Stimulated activated CD8-positive, alpha-beta memory T cell treated with anti-CD3 and anti-CD28 coated beads, Interleukin-4, amount 100 ng/mL, for 1 hour (primary cell): ENCODE data around the gene PLXNB3.

Experiments
- DNase-seq, 2 donors: peaks; one replicate each; pipeline ENCODE4 v3.0.0-alpha.2; 2020; ENCODE audit warnings: low read depth in 2 of 2, low spot score in 1 of 2

PLXNB3 gene

DNA sequence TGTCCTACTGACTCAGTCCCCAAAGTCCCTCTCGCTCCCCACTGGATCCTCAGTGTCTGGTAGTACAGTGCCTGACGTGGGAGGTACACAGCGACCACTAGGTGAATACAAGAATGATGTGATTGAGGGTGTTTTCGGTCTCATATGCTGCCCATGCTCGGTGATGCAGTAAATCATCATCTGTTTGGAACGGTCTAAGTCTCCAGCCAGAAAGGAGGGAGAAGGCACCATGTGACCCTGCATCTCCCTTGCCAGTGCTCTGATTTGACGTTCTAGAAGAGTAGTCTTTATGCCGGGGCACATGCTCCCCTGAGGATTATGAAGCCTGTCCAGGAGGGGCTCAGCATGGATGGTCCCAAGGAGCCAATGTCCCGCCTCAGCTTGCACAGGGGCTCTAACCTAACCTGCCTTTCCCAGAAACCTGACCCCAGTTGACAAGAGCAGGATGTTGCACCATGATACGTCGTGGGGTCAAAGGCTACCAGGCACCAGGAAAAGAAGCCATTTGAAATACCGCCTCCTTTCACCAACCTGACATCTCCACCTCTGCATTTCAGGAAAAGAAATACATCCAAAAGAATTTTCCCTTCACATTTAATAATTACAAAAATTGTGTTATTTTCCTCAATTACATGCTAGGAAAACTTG lies 13.8 kb upstream of the PLXNB3 start:
- DNase-seq = no peak

DNA sequence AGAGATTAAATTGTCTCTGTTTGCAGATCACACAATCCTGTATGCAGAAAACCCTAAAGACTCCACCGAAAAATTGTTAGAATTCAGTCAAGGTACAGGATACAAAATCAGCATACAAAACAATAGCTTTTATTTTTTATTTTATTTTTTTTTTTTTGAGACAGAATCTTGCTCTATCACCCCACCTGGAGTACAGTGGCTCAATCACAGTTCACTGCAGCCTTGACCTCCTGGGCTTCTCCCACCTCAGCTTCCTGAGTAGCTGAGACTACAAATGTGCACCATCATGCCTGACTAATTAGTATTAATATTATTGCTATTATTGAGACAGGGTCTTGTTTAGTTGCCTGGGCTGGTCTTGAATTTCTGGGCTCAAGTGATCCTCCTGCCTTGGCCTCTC lies 8.9 kb upstream of the PLXNB3 start:
- no peak for DNase-seq

DNA sequence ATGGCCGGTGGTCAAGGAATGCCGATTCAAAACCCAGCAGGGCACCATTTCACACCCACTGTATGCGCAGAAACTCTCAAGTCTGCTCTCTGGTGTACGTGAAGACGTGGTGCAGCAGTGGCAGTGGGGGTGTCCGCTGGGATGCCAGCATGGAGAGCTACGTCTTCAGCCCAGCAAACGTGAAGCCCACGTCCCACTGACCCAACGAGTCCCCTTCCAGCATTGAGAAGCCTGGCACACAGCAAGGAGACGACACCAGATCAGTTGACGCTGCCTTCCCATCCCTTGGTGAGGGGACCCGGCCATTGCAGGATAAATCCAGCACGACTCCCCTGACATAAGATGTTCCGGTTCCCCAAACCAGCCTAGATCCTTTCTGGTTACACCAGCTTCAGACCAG lies 2.2 kb upstream of the PLXNB3 start:
- DNase-seq = no peak

DNA sequence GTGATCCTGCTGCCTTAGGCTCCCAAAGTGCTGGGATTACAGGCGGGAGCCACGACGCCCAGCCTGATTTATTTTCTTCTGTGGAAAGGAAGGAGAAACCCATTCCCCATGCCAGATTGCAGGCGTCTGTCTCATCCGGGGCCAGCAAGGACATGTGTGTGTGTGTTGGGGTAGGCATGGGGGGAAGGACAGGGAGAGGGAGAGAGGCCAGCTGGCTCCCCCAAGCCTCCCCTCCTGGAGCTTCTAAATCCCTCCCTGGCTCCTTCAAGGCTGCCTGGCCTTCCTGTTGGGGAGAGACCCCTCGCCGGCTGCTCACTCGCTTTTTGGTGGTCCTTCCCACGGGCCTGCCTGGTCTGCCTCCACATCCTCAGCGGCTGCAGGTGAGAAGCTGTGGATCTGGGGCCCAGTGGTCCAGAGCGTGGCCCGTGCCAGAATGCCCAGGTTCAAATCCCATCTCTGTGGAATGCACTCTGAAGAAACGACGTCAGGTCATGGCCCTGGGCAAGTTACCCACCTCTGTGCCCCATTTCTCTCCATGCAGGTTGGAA lies 1.3 kb upstream of the PLXNB3 start:
- DNase-seq = no peak

DNA sequence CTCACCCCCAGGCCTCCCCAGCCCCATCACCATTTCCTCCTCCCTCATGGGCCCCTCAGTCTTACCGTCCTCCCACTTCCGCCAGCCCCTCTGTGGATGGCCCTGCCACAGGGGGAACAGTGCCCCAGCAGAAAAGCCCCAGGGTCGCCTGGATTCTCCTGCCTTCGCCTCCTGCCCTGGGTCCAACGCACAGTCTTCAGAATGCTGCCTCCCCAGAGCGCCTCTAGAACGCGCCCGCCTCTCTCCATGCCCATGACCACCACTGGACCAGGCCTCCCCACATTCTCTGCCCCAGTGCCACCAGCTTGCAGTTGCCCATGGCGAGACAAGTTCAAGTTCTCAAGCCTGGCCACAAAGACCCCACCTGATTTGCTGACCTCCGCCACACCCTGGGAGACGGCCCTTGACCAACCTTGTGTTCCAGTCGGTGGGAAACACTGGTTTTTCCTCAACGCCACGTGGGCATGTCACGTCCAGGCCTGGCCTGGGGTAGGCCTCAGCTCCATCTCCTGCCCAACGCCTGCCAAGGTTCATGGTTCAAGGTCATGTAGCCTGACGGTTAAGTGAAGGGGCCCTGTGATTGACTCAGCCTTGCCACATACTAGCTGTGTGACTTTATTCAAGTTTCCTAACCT lies 634 bp upstream of the PLXNB3 start:
- no peak for DNase-seq

DNA sequence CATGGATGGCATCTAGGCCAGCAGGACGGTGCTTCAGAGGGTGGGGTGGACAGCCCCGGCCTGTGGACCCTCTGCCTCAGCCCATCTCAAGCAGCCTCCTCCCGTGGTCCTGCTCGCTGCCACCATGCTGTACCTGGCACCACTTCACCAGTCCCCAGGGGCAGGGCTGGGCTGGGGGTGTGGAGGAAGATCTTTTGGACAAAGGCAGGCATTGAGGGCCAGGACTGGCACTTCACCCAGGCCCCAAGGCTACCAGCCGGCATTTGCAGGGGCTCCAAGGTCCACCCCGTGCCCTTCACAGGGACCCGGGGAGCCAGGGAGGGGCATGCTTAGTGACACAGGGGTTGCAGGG lies 713 bp downstream of the PLXNB3 start:
- DNase-seq = no peak

DNA sequence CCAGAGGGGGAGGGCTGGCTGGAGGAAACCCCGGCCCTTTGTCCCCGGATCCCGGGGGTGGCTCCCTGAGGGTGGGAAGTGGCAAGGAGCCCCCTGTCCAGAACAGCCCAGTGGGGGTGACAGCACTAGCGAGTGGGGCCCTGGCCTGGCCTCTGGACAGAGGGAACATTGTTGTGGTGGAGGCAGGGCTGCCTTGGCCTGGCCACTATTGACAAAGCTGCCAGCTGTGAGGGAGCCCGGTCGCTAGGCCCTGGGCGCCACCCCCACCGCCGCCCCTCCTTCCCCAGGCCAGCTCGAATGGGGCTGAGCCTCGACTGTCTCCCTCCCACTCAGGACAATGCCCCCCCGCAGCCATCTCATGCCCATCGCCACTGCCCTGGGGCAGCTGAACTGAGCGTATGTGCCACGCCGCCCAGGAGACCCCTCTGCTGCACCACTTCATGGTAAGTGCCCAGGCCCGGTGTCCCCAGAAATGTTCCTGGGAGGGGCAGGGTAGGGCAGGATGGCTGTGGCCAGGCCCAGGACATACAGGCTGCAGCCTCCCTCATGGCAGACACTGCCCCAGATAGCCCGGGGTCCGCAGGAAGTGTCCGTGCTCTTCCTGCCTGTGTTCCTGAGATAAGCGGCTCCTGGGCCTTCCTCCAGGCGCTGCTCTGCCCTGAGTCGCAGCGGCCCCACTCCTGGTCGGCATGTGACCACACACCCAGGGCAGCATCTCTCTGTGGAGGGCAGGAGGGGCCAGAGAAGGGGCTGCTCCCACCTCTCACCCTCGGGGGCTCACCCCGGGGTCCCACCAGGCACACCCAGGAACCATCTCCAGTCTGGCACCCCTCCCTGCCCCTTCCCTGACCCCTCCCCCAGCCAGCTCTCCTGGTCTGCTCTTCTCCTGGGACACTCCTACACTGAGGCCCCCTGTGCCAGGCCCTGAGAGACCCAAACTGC lies 1.4 kb downstream of the PLXNB3 start:
- no peak for DNase-seq

DNA sequence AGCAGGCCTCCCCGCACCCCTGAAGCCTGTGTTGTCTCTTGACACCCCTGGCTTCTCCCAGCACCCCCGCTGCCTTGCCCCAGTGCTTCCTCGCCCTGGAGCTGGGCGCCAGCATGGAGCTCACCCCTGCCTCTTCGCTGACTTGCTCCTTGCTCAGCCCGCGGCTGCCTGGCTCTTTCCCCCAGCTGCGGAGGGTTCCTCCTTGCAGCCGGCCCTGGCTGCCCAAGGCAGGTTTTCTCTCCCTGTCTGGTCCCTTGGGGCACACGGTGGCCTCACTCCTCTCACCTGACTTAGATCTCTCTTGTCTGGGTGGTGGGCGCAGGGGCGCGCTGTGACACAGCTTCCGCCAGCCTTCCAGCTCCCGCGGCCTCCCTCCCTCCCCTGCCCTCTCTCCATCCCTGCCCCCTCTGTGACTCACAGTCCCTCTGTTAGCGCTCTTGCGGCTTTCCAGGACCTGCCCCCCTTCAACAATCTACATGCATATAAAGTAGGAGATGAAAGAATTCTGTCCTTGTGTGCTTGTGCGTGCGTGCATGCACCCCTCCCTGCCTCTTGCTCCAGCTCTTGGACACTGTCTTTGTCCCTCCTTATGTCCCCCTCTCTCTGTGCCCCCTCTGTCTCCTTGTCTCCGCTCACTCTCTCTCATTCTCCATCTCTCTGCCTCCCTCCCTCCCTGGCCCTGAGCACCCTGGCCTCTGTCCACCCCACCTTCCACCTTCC lies 2.2 kb downstream of the PLXNB3 start:
- DNase-seq = no peak

DNA sequence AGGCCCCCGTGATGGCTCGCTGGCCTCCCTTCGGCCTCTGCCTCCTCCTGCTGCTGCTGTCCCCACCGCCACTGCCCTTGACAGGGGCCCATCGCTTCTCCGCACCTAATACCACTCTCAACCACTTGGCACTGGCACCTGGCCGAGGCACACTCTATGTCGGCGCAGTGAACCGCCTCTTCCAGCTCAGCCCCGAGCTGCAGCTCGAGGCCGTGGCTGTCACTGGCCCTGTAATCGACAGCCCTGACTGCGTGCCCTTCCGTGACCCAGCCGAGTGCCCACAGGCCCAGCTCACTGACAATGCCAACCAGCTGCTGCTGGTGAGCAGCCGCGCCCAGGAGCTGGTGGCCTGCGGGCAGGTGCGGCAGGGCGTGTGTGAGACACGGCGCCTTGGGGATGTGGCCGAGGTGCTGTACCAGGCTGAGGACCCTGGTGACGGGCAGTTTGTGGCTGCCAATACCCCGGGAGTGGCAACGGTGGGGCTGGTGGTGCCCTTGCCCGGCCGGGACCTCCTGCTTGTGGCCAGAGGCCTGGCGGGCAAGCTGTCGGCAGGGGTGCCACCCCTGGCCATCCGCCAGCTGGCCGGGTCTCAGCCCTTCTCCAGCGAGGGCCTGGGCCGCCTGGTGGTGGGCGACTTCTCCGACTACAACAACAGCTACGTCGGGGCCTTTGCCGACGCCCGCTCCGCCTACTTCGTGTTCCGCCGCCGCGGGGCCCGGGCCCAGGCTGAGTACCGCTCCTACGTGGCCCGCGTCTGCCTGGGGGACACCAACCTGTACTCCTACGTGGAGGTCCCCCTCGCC lies 3.0 kb downstream of the PLXNB3 start:
- no peak for DNase-seq

DNA sequence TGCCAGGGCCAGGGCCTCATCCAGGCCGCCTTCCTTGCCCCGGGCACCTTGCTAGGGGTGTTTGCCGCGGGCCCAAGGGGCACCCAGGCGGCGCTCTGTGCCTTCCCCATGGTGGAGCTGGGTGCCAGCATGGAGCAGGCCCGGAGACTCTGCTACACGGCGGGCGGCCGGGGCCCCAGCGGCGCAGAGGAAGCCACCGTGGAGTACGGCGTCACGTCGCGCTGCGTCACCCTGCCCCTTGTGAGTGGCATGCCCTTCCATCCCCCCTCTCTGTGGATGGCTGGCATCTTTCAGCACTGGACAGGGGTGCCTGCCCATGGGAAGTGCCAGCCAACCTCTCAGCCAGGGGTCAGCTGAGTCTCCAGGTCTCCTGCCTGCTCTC lies 3.6 kb downstream of the PLXNB3 start:
- DNase-seq = no peak

DNA sequence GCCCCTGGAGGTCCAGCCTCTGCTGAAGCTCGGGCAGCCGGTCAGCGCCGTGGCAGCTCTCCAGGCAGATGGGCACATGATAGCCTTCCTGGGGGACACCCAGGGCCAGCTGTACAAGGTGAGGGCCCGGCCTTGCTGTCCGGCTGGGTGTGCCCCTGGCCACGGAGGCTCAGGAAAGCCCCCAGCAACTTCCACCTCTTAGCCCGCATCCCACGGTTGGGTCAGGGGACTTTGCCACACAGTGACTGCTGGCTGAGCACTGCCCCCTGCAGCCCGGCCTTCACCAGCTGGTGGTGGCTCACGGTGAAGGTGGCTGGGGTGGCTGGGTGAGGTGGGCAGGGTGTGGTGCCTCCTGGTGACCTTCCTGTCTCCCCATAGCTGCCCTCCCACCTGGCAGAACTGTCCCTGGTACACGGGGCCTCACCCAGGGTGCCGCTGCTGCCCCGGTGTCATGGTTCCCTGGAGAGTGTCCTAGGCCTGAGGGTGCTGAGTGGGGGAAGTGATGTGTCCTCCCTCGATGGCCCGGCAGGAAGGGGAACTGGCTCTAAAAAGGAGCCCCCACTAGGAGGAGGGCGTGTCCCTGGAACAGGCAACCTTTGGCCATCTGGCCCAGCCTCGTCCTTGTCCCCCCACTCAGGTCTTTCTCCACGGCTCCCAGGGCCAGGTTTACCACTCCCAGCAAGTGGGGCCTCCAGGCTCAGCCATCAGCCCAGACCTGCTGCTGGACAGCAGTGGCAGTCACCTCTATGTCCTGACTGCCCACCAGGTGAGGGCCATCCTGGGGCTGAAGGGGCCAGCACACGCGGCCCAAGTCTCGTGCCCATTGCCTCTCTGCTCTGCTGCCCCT lies 4.5 kb downstream of the PLXNB3 start:
- DNase-seq = no peak

DNA sequence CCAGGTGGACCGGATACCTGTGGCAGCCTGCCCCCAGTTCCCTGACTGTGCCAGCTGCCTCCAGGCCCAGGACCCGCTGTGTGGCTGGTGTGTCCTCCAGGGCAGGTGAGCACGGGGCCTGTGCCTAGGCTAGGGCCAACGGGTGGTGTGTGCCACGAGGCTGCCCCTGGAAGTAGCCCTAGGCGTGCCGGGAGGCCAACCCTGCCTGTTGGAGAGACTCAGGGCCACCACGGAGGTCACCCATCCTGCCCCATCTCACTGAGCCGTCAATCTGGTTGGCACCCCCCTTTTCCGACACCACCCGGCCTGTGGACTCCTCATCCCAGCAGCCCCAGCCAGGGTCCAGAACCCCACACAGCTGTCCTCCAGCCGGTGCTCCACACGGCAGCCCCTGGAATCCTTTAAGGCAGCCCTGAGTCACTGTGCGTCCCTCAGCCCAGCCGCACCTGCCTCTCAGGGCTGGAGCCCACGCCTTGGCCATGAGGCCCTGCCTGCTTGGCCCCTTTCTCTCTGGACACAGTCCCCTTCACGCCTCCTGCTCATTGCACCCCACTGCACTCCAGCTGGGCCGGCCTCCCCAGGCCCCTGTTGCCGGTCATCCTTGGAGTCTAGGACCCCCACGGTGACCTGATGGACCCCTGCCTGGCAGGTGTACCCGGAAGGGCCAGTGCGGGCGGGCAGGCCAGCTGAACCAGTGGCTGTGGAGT lies 5.3 kb downstream of the PLXNB3 start:
- no peak for DNase-seq

DNA sequence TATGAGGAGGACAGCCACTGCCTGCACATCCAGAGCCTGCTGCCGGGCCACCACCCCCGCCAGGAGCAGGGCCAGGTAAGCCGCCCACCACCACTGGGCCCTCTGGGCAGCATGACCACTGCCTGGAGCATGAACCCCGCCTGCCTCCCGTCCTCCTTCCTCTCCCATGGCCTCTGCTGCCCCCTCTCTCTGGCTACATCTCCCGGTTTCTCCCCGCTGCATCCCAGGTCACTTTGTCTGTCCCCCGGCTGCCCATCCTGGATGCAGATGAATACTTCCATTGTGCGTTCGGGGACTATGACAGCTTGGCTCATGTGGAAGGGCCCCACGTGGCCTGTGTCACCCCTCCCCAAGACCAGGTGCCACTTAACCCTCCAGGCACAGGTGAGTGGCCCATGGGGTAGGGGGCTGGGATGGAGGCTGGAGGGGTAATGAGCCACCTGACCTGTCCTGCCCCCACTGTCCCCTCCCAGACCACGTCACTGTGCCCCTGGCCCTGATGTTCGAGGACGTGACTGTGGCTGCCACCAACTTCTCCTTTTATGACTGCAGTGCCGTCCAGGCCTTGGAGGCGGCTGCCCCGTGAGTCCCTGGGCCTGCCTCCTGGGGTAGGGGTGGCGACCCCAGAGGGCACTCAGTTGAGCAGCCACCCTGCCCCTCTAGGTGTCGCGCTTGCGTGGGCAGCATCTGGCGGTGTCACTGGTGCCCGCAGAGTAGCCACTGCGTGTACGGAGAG lies 6.0 kb downstream of the PLXNB3 start:
- no peak for DNase-seq

DNA sequence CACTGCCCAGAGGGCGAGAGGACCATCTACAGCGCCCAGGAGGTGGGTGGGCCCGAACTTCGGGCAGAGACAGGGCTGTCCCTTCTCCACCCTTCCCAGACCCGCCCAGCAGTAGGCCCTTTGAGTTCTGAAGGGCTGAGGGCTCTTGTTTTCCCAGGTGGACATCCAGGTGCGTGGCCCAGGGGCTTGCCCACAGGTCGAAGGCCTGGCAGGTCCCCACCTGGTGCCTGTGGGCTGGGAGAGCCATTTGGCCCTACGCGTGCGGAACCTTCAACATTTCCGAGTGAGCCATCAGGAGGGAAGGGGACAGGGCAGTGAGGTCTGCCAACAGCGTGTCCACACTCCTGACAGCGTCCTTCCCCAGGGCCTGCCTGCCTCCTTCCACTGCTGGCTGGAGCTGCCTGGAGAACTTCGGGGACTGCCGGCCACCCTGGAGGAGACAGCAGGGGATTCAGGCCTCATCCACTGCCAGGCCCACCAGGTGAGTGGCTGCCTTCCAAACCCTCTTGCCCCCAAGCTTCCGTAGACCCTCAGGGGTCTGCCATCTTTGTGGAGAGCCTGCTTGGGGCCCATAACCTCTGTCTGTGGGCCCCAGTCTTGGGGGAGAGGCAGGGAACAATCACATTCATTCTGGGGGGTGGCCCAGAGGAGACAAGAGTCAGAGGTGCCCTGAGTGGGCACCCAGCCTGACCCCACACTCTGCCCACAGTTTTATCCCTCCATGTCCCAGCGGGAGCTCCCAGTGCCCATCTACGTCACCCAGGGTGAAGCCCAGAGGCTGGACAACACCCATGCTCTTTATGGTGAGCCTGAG lies 6.8 kb downstream of the PLXNB3 start:
- no peak for DNase-seq

DNA sequence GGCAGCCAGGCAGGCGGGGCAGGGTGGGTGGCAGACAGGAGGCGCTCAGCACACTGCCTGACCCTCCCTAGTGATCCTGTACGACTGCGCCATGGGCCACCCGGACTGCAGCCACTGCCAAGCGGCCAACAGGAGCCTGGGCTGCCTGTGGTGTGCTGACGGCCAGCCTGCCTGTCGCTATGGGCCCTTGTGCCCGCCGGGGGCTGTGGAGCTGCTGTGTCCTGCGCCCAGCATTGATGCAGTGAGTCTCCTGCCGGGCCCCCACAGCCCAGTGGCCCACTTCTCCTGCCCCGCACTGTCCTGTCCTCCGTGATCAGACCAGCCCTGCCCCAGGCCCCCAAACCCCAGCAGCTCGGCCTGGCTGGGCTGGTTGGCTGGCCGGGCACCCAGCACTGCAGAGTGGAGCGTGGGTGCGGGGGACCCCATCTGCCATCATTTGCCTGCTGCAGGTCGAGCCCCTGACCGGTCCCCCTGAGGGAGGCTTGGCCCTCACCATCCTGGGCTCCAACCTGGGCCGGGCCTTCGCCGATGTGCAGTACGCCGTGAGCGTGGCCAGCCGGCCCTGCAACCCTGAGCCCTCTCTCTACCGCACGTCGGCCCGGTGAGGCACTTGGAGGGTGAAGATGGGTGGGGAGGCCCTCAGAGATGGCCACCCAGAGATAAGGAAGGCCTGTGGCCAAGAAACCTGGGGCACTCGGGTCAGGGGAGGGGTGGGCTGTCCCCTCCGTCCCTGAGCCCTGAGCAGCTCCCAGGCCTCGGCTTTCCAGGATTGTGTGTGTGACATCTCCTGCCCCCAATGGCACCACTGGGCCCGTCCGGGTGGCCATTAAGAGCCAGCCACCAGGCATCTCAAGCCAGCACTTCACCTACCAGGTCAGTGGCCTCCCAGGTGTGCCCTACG lies 7.6 kb downstream of the PLXNB3 start:
- no peak for DNase-seq
